HepG2 (cell line): ENCODE results near the gene RCC2. TPM values are rescaled to one million over a fixed set of nuclear protein-coding genes. Genes with fewer than 3 reads are reported as not detected.

Source experiments
- HNRNPK ChIP-seq: fragments of 200-400 bp; formaldehyde crosslinking; IDR thresholded peaks from 2 replicates; pipeline ENCODE4 v1.6.1; 2018; ENCODE audit warnings: low read length, low read depth, moderate library complexity, mild to moderate bottlenecking; ENCODE audit not compliant: poor library complexity, severe bottlenecking
- KLF16 ChIP-seq, 2 experiments: sonication (generic) in 1 of 2; formaldehyde crosslinking in 1 of 2; IDR thresholded peaks; 2 replicates each; pipeline versions ENCODE4 v1.6.1 to v1.8.0; 2016 to 2023; ENCODE audit warnings: missing genetic modification reagents in 2 of 2, missing compliant biosample characterization in 1 of 2
- NFRKB ChIP-seq: fragments of 450-650 bp; IDR thresholded peaks from 2 replicates; pipeline ENCODE4 v1.6.1; 2017
- PHF5A ChIP-seq: IDR thresholded peaks from one replicate; pipeline ENCODE4 v1.6.1; 2018; ENCODE audit warnings: low read depth, missing genetic modification reagents; ENCODE audit not compliant: unreplicated experiment
- SIN3A ChIP-seq: IDR thresholded peaks from 2 replicates; pipeline ENCODE4 v1.6.1; 2011; ENCODE audit warnings: low read depth, mild to moderate bottlenecking, control low read depth, low read length, borderline replicate concordance
- SNAI1 ChIP-seq: sonication (generic); formaldehyde crosslinking; IDR thresholded peaks from 2 replicates; pipeline ENCODE4 v1.5.0; 2020; ENCODE audit warnings: mild to moderate bottlenecking, missing genetic modification reagents, borderline replicate concordance
- TMF1 ChIP-seq: sonication (generic); formaldehyde crosslinking; IDR thresholded peaks from 2 replicates; pipeline ENCODE4 v1.8.1; 2022; ENCODE audit warnings: low read depth, missing genetic modification reagents
- YEATS4 ChIP-seq: sonication (generic); formaldehyde crosslinking; IDR thresholded peaks from 2 replicates; pipeline ENCODE4 v1.4.0; 2020; ENCODE audit warnings: missing genetic modification reagents, borderline replicate concordance
- ZNF225 ChIP-seq: sonication (generic); formaldehyde crosslinking; IDR thresholded peaks from 2 replicates; pipeline ENCODE4 v1.4.0; 2020; ENCODE audit warnings: mild to moderate bottlenecking, missing genetic modification reagents
- ZNF235 ChIP-seq: sonication (generic); formaldehyde crosslinking; IDR thresholded peaks from 2 replicates; pipeline ENCODE4 v1.8.1; 2023; ENCODE audit warnings: mild to moderate bottlenecking, missing genetic modification reagents, borderline replicate concordance
- ZNF737 ChIP-seq: sonication (generic); formaldehyde crosslinking; IDR thresholded peaks from 2 replicates; pipeline ENCODE4 v1.5.0; 2020; ENCODE audit warnings: missing genetic modification reagents, mild to moderate bottlenecking, borderline replicate concordance
- ZNF781 ChIP-seq: sonication (generic); formaldehyde crosslinking; IDR thresholded peaks from 2 replicates; pipeline ENCODE4 v1.5.1; 2020; ENCODE audit warnings: borderline replicate concordance, mild to moderate bottlenecking, missing genetic modification reagents; ENCODE audit errors: not compliant biosample characterization
- polyA plus RNA-seq, 8 experiments: library from polyadenylated mRNA; depleted of rRNA in 3 of 8; stranded (reverse) in 7 of 8; unstranded in 1 of 8; fragments of >200 nt; fragmentation: Illumina TruSeq in 4 of 8; extraction: Trizol in 4 of 8; gene quantifications; 2 replicates each; pipeline versions ENCODE4 v1.2.1 to v1.2.3, GENCODE V29; 2011 to 2016; ENCODE audit warnings: low read depth in 4 of 8, missing spikeins in 1 of 8, mixed read lengths in 1 of 8; ENCODE audit not compliant: insufficient read depth in 1 of 8
- total RNA-seq, 5 experiments: library from RNA; depleted of rRNA; stranded (reverse); fragments of >200 nt; fragmentation: Illumina TruSeq; extraction: Trizol; gene quantifications; 2 replicates each; pipeline ENCODE4 v1.2.3, GENCODE V29; 2016; ENCODE audit warnings: low read depth in 1 of 5
- TF ChIP-seq, protein P1 (sequence below): IDR thresholded peaks from 2 replicates; pipeline ENCODE4 v1.6.1; 2012; ENCODE audit warnings: low read length, improper control_type of control experiment

The RCC2 gene
- total and polyA plus RNA-seq, 2 of the 13 experiments (the other 11 are each of a cell fraction or from before 2014, with no cell fraction given) = 20.5 to 55.8 TPM

DNA sequence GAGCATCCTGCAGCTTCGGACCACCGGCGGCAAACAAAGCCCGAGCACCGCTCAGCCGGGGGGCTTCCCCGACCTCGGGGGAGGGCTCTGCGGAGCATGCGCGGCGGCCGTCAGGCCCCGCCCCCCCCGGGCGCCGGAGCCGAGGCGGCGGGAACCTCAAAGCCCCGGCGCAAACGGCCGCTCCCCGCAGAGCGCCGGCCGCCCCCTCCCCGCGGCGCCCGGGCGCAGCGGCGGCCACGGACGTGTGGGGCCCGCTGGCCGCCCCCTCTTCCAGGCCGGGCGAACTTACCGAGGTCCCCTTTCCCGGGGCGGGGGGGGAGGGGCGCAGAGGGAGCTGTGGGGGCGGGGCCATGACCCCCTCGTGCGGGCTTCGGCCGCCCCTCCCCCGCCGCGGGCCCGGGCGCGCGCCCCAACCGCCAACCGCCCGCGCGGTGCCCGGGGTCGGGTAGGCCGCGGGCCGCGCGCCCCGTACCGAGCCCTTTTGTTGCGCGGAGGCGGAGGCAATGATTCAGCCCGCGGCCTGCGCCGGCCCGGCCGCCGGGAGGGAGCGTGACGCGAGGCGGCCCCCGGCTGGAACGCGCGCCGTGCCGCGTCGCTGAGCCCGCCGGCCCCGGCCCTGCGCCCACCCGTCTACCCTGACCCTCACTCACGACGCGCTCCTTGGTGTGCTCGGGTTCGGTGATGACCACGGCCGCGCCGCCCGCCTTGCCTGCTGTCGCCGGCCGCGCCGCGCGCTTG is 1.7 kb downstream of the RCC2 start (continued):
- TF ChIP-seq ZNF781 (no peak), HNRNPK (no peak), KLF16 (CRISPR knock-in tag; IDR thresholded peaks at IDR 0.05) (no peak), NFRKB (no peak), ZNF225 (CRISPR knock-in tag) (no peak), ZNF737 (CRISPR knock-in tag) (no peak), SNAI1 (CRISPR knock-in tag) (no peak), ZNF235 (CRISPR knock-in tag) (no peak), SIN3A (peak; percentile 36; the same call in 1 of the 2 replicates), TMF1 (CRISPR knock-in tag) (0 out of 2 replicates have a peak, but pooled peaks have one; percentile 69), PHF5A (CRISPR knock-in tag) (no peak), YEATS4 (CRISPR knock-in tag) (0 out of 2 replicates have a peak, but pooled peaks have one; percentile 12)
- TF ChIP-seq, protein P1, sequence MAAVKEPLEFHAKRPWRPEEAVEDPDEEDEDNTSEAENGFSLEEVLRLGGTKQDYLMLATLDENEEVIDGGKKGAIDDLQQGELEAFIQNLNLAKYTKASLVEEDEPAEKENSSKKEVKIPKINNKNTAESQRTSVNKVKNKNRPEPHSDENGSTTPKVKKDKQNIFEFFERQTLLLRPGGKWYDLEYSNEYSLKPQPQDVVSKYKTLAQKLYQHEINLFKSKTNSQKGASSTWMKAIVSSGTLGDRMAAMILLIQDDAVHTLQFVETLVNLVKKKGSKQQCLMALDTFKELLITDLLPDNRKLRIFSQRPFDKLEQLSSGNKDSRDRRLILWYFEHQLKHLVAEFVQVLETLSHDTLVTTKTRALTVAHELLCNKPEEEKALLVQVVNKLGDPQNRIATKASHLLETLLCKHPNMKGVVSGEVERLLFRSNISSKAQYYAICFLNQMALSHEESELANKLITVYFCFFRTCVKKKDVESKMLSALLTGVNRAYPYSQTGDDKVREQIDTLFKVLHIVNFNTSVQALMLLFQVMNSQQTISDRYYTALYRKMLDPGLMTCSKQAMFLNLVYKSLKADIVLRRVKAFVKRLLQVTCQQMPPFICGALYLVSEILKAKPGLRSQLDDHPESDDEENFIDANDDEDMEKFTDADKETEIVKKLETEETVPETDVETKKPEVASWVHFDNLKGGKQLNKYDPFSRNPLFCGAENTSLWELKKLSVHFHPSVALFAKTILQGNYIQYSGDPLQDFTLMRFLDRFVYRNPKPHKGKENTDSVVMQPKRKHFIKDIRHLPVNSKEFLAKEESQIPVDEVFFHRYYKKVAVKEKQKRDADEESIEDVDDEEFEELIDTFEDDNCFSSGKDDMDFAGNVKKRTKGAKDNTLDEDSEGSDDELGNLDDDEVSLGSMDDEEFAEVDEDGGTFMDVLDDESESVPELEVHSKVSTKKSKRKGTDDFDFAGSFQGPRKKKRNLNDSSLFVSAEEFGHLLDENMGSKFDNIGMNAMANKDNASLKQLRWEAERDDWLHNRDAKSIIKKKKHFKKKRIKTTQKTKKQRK = no peak
